K562 (cell line): ENCODE measurements around the gene ZNF407. TPM values are rescaled to one million over a fixed set of nuclear protein-coding genes. Genes with fewer than 3 reads are reported as not detected.

Experiments
- ATAC-seq: fragments of 200-7000 bp; cut with Tn5 transposase; 3 replicates; pipeline ENCODE4 v1.9.1; 2020; ENCODE audit warnings: moderate library complexity
- BruUV-seq: library from RNA; stranded (reverse); fragments of 400-500 nt; replicated peaks from 2 replicates; lab custom pipeline; 2021; lab: Mats Ljungman, UMichigan
- CTCF ChIA-PET: fragments of 300-600 bp; formaldehyde crosslinking; extraction: SDS; loops from one replicate; lab custom pipeline; 2021; ENCODE audit warnings: low intra/inter-chr PET ratio; lab: Yijun Ruan, JAX
- POLR2A ChIA-PET: fragments of 300-600, 350-650 bp; sonication (Branson Sonifier 250); formaldehyde crosslinking; extraction: SDS; loops from one replicate; lab custom pipeline; 2021; ENCODE audit warnings: antibody characterized with exemption, inconsistent platforms; lab: Yijun Ruan, JAX
- DNase-seq, 4 experiments: peaks; one replicate each; pipeline versions ENCODE4 v3.0.0 to v3.0.0-alpha.2; 2011 to 2018; ENCODE audit warnings: low spot score in 3 of 4, mixed read lengths in 3 of 4; ENCODE audit errors: extremely low read depth in 1 of 4
- FAIRE-seq: peaks from 2 replicates; lab custom pipeline; 2011; peaks lifted over from hg19 to GRCh38; lab: Jason Lieb, UNC
- H2AFZ ChIP-seq: 2 replicates; pipeline ENCODE4 v1.6.0; 2011; ENCODE audit warnings: low read depth, low read length, control low read depth, inconsistent platforms
- H3K27ac ChIP-seq: fragments of 200-600 bp; 3 replicates; pipeline ENCODE4 v1.8.0; 2011; ENCODE audit warnings: low read depth, mild to moderate bottlenecking, control low read depth, inconsistent platforms, low read length, moderate library complexity, mixed read lengths; ENCODE audit errors: extremely low read depth
- H3K27me3 ChIP-seq, 2 experiments: fragments of 300-600 bp in 1 of 2; 2 replicates in 1 of 2; 3 replicates in 1 of 2; pipeline versions ENCODE4 v1.6.0 to v1.8.0; 2011; ENCODE audit warnings: inconsistent platforms in 2 of 2, low read length in 2 of 2, mild to moderate bottlenecking in 1 of 2, mixed read lengths in 1 of 2, moderate library complexity in 1 of 2; ENCODE audit not compliant: control insufficient read depth in 2 of 2, insufficient read depth in 2 of 2
- H3K36me3 ChIP-seq: fragments of 300-600 bp; 3 replicates; pipeline ENCODE4 v1.8.0; 2011; ENCODE audit warnings: mild to moderate bottlenecking, low read length, inconsistent platforms; ENCODE audit not compliant: control insufficient read depth, insufficient read depth
- H3K4me1 ChIP-seq, 2 experiments: fragments of 200-600 bp in 1 of 2; replicated peaks in 1 of 2; 2 replicates in 1 of 2; 3 replicates in 1 of 2; pipeline versions ENCODE4 v1.5.1 to v1.8.0; 2011; ENCODE audit warnings: inconsistent platforms in 2 of 2, low read length in 2 of 2, mild to moderate bottlenecking in 1 of 2, mixed read lengths in 1 of 2, moderate library complexity in 1 of 2; ENCODE audit not compliant: control insufficient read depth in 2 of 2, insufficient read depth in 2 of 2
- H3K4me2 ChIP-seq: 2 replicates; pipeline ENCODE4 v1.6.1; 2011; ENCODE audit warnings: low read length, control low read depth, inconsistent platforms, mixed read lengths; ENCODE audit not compliant: insufficient read depth
- H3K4me3 ChIP-seq: fragments of 200-600 bp; sonication (generic), shearing (Covaris generic); 2 replicates; pipeline ENCODE4 v1.5.1; 2016; ENCODE audit warnings: control low read depth, inconsistent platforms
- H3K79me2 ChIP-seq: fragments of 200-600 bp; 3 replicates; pipeline ENCODE4 v1.8.0; 2011; ENCODE audit warnings: low read length, inconsistent platforms; ENCODE audit not compliant: control insufficient read depth, insufficient read depth
- H3K9ac ChIP-seq, 2 experiments: 2 replicates each; pipeline versions ENCODE4 v1.6.0 to v1.6.1; 2011; ENCODE audit warnings: low read depth in 2 of 2, low read length in 2 of 2, control low read depth in 1 of 2, inconsistent platforms in 1 of 2, mild to moderate bottlenecking in 1 of 2, mixed read lengths in 1 of 2; ENCODE audit not compliant: insufficient read depth in 1 of 2
- H3K9me1 ChIP-seq: one replicate; pipeline ENCODE4 v1.6.0; 2011; ENCODE audit warnings: inconsistent platforms, mild to moderate bottlenecking, low read length, moderate library complexity; ENCODE audit not compliant: control insufficient read depth, insufficient read depth
- H3K9me3 ChIP-seq: replicated peaks from 2 replicates; pipeline ENCODE4 v1.5.1; 2011; ENCODE audit warnings: low read depth, low read length, inconsistent platforms; ENCODE audit not compliant: control insufficient read depth, insufficient read depth
- H4K20me1 ChIP-seq: replicated peaks from 2 replicates; pipeline ENCODE4 v1.6.1; 2011; ENCODE audit warnings: low read length, inconsistent platforms, mixed read lengths; ENCODE audit not compliant: control insufficient read depth, insufficient read depth
- CEBPB ChIP-seq: fragments of 450-650 bp; IDR thresholded peaks from 2 replicates; pipeline ENCODE4 v1.6.1; 2016; ENCODE audit warnings: missing genetic modification characterization, missing compliant biosample characterization
- DIDO1 ChIP-seq: fragments of 450-650 bp; IDR thresholded peaks from 2 replicates; pipeline ENCODE4 v1.6.1; 2016; ENCODE audit warnings: low read depth, missing biosample characterization, missing genetic modification characterization
- ETS2 ChIP-seq: IDR thresholded peaks from 2 replicates; pipeline ENCODE4 v1.6.1; 2016; ENCODE audit warnings: borderline replicate concordance, missing genetic modification characterization, mild to moderate bottlenecking, moderate library complexity, missing compliant biosample characterization; ENCODE audit not compliant: poor library complexity, severe bottlenecking
- FOSL1 ChIP-seq: fragments of 200-800 bp; sonication (Bioruptor generic); conservative IDR thresholded peaks from 2 replicates; pipeline ENCODE4 v1.6.1; 2016; ENCODE audit warnings: missing genetic modification characterization, missing compliant biosample characterization
- FUS ChIP-seq: fragments of 200-400 bp; formaldehyde crosslinking; optimal IDR thresholded peaks from 2 replicates; pipeline ENCODE3; 2017; ENCODE audit warnings: low read depth, low read length
- WGBS: fragments of 100-300 bp; shearing (Covaris generic); methylation state at CpG from one replicate; pipeline ENCODE4 v1.1.6; 2016; ENCODE audit warnings: low coverage, mixed read lengths; ENCODE audit not compliant: insufficient coverage; ENCODE audit errors: missing lambda C conversion rate; 5-methylcytosine and 5-hydroxymethylcytosine counted together
- in situ Hi-C: fragments of 300-500 bp; cut with MboI; formaldehyde crosslinking; loops from 4 replicates; pipeline ENCODE4 v1.15.0; 2018; ENCODE audit warnings: inconsistent platforms, mixed read lengths
- intact Hi-C: fragments of 100-400 bp; cut with micrococcal nuclease; formaldehyde crosslinking; loops from 2 replicates; pipeline ENCODE4 v1.14.2; 2022
- polyA plus RNA-seq, 8 experiments: library from polyadenylated mRNA; depleted of rRNA in 4 of 8; stranded (reverse) in 5 of 8; unstranded in 3 of 8; fragments of >200 nt; fragmentation: Nextera tagmentation in 2 of 8; fragmentation: Illumina TruSeq in 1 of 8; extraction: Ambion mirVana in 2 of 8; extraction: Trizol in 1 of 8; gene quantifications; 2 replicates each; pipeline versions ENCODE4 v1.2.1 to v1.2.3, GENCODE V29; 2011 to 2014; ENCODE audit warnings: inconsistent platforms in 1 of 8, missing spikeins in 1 of 8
- total RNA-seq, 7 experiments: library from RNA; depleted of rRNA in 6 of 7; stranded (reverse); fragments of >200 nt in 6 of 7; fragmentation: Illumina TruSeq in 2 of 7; extraction: Trizol in 2 of 7; gene quantifications; 2 replicates each; pipeline versions ENCODE4 v1.2.1 to v1.2.3, GENCODE V29; 2011 to 2021; ENCODE audit warnings: low replicate concordance in 1 of 7
- TF ChIP-seq, protein P1 (sequence below): fragments of 250-450 bp; sonication (Bioruptor Pico); IDR thresholded peaks from 2 replicates; pipeline ENCODE4 v1.5.0; 2021

ZNF407 gene
- total and polyA plus RNA-seq, 9 of the 15 experiments (the other 6 are each of a cell fraction or from before 2014, with no cell fraction given): 0.21 to 5.4 (median 2.3) TPM

GRCh38 chr18:75070235-75070624 is 472.6 kb downstream of the ZNF407 start:
- DNase-seq (no peak), ATAC-seq (no peak), FAIRE-seq (no peak)
- no peak overlapping the region for H3K9ac ChIP-seq
- H3K27ac ChIP-seq: no peak overlapping the region
- 11% methylated on average over 5 of the region's 16 CpGs for WGBS
- POLR2A ChIA-PET: no interaction called here
- no peaks in the 10 kb centered on the region for H3K9me3 ChIP-seq
- no peaks in the 10 kb centered on the region for H4K20me1 ChIP-seq
- BruUV-seq: no TSS peak
- no peaks in the 10 kb centered on the region for H3K36me3 ChIP-seq
- H3K4me3 ChIP-seq: no peak overlapping the region
- H3K27me3 ChIP-seq: peaks cover 0 to 55% of the 10 kb centered on the region in 2 experiments; a peak in 2 of 5 replicates
- CTCF ChIA-PET: no interaction called here
- H3K4me2 ChIP-seq: peak overlapping the region; percentile 57
- TF ChIP-seq FUS (no peak), CEBPB (peak; percentile 54; the same call in 1 of the 2 replicates)
- TF ChIP-seq, all 486 proteins: peak for 1
- intact Hi-C loops: no loop called here
- H3K4me1 ChIP-seq: no peaks in the 10 kb centered on the region
- no peak overlapping the region for H2AFZ ChIP-seq
- H3K9me1 ChIP-seq: no peaks in the 10 kb centered on the region
- in situ Hi-C loops: no loop called here
- no peaks in the 10 kb centered on the region for H3K79me2 ChIP-seq

DNA sequence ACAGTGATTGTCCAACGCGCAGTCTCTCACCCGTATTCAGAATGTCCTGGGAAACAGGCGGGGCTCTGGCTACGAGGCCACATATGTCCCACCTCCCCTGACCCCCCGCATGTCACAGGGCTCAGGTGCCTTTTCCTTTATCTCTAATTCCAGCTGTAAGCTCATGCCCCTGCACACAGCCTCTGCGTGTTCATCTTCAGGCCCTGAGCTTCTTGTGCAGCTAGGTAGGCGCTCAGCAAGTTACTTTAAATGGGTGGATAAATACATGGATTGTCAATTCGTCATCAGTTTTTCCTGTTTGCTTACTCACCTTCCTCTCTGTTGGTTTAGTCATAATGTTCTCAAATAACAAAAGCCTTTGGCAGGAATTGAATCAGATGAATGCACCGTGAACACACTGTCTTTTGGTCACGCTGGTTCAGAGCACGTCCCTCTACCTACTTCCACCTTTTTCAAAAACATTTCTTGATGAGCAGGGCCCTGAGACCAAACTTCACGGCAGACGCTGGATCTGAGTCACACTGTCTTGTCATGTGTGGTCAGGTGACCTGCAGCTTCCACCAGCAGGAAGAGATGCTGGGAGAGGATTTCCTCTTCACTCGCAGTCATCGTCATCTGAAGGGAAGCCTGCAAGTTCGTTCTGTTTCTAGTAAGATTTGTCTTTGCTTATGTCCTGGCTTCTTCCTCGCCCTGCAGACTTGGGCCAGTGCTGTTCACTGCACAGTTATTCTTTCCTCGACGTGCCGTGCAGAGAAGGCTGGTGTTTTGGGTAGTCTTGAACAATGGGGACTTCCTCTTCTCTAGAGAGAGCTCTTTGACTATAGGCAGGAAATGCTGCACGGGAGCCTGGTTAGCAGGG is 473.2 kb downstream of the ZNF407 start:
- H3K4me3 ChIP-seq: no peak overlapping the region
- TF ChIP-seq, protein P1, sequence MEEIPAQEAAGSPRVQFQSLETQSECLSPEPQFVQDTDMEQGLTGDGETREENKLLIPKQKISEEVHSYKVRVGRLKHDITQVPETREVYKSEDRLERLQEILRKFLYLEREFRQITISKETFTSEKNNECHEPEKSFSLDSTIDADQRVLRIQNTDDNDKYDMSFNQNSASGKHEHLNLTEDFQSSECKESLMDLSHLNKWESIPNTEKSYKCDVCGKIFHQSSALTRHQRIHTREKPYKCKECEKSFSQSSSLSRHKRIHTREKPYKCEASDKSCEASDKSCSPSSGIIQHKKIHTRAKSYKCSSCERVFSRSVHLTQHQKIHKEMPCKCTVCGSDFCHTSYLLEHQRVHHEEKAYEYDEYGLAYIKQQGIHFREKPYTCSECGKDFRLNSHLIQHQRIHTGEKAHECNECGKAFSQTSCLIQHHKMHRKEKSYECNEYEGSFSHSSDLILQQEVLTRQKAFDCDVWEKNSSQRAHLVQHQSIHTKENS (CRISPR knock-in tag): no peak
- no peak for TF ChIP-seq ETS2
- TF ChIP-seq FOSL1: peak; percentile 85
- TF ChIP-seq DIDO1 (tag): no peak

More for the DNA sequence above, 473.2 kb downstream of the ZNF407 start:
- peak; percentile 45; the same call in 1 of the 3 replicates for ATAC-seq
- Histone ChIP-seq H2AFZ (no peak overlapping the region), H3K4me1 (no peaks in the 10 kb centered on the region), H3K9ac (no peak overlapping the region), H3K9me3 (no peaks in the 10 kb centered on the region), H3K9me1 (no peaks in the 10 kb centered on the region), H3K27me3 (peaks cover 0 to 59% of the 10 kb centered on the region in 2 experiments; a peak in 2 of 5 replicates), H3K79me2 (no peaks in the 10 kb centered on the region), H3K36me3 (no peaks in the 10 kb centered on the region), H3K27ac (no peak overlapping the region), H3K4me2 (peak overlapping the region; percentile 57), H4K20me1 (no peaks in the 10 kb centered on the region)
- intact Hi-C loops: no loop called here
- in situ Hi-C loops: no loop called here
- DNase-seq: peak in 3 of 4 experiments; percentile 15 to 18 (median 16)
- POLR2A ChIA-PET: no interaction called here
- FAIRE-seq: no peak
- CTCF ChIA-PET: no interaction called here
- no TSS peak for BruUV-seq
- 6% methylated on average over 19 of the region's 22 CpGs for WGBS
